HG03571 (cell line): Measurements from ENCODE around the gene MED16.
"Not testable (repeated sequence)": the region's sequence is repeated elsewhere in the genome, so short reads cannot be mapped to it uniquely, and the experiment has no call there.

Source experiments
- ATAC-seq: cut with Tn5 transposase; IDR thresholded peaks from one replicate; pipeline ENCODE4 v1.9.1; 2021; ENCODE audit not compliant: unreplicated experiment

MED16 gene

DNA sequence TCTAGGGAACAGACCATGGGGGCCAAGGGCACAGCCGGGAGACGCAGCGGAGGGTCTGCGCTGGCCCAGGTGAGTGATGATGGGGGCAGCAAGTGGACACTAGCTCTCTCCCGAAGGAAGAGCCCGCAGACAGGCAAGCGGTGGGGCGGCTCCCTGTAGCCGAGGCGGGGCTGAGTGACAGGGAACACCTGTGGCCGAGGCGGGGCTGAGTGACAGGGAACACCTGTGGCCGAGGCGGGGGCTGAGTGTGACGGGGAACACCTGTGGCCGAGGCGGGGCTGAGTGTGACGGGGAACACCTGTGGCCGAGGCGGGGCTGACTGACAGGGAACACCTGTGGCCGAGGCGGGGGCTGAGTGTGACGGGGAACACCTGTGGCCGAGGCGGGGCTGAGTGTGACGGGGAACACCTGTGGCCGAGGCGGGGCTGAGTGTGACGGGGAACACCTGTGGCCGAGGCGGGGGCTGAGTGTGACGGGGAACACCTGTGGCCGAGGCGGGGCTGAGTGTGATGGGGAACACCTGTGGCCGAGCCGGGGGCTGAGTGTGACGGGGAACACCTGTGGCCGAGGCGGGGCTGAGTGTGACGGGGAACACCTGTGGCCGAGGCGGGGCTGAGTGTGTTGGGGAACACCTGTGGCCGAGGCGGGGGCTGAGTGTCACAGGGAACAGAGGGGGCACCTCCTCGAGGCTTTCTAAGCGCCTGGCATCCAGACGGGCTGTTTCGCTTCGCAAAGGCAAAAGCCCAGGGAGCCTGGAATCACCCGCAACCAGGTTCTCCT, 1.4 kb downstream of the MED16 start:
- ATAC-seq: not testable (repeated sequence)

DNA sequence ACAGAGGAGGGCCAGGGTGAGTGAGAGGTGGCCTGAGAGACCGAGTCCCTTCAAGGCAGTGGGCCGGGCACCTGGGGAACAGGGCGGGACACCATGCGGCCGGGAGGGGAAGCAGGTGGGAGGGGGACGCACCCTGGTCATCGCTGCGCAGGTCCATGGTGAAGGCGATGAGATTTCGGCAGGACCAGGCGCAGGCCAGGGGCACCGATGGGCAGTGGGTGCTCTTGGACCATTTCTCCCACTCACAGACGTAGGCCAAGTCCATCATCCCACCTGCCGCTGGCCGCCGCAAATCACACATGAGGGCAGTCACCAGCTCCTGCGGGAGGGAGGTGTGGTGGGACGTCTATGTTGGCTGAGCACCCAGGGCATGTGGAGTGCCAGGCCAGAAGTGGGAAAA, 2.2 kb downstream of the MED16 start:
- no peak for ATAC-seq

DNA sequence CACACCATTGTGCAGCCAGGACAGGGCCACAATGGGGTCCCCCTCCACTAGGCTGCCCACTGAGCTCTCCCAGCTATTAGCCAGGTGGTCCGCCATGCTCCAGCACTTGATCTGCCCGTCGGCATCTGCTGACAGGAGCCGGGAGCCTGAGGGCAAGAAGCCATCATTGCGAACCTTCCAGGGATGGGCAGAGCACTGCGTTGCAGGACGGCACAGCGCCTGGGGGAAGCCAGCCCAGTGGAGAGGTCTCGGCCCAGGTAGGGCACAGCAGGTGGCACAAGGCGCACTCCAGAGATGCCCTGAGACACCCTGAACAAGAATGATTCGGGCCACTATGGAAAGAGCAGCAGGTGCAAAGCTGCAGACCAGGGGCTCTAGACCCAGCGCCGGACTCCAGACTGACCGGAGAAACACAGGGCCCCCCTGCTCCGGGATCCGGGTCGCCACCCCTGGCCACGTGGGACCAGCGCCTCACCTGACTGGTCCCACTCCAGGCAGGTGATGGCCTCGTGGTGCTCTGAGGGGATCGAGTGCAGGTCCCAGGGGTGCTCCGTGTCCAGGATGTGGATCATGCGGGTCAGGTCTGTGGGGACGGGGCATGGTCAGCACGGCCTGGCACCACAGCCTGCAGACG, 3.2 kb downstream of the MED16 start:
- ATAC-seq: no peak

DNA sequence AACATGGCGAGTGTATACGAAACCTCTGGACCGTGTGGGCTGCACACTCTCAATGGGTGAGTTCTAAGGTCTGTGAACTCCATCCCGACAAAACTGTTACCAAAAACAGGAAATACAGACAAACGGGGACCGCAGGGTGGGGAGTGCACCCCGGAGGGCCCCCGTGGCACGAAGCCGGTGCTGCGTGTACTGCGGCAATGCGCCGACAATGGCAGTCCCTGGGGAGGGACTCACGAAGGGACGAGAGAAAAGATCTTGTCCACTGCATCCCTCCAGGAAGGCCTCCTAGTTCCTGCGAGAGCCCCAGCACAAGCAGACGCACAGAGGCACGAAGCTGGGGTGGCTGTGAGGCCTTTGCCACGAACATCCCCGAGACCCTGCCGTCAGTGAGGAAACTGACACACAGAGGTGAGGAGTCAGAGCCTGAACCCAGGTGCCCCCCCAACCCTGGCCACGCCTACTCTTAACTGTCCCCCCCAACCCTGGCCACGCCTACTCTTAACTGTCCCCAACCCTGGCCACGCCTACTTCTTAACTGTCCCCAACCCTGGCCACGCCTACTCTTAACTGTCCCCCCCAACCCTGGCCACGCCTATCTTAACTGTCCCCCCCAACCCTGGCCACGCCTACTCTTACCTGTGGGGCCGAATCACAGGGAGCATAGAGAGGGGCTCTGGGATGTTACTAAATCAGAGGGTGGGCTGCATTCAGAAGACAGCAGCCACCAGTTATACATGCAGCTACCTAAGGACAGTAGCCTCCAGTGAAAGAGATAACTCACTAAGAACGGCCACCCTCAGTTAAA, 4.2 kb downstream of the MED16 start:
- ATAC-seq: no peak

DNA sequence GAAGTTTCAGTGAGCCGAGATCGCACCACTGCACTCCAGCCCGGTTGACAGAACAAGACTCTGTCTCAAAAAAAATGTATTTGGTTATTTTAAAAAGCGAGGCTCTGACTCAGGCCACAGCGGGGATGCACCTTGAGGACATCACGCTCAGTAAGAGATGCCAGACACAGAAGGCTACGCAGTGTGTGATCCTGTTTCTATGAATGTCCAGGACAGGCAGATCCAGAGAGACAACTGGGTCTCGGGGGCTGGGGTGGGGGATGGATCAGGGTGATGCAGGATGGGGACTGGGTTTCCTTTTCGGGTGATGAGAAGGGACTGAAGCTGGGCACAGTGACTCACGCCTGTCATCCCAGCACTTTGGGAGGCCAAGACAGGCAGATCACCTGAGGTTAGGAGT, 5.4 kb downstream of the MED16 start:
- ATAC-seq: no peak

DNA sequence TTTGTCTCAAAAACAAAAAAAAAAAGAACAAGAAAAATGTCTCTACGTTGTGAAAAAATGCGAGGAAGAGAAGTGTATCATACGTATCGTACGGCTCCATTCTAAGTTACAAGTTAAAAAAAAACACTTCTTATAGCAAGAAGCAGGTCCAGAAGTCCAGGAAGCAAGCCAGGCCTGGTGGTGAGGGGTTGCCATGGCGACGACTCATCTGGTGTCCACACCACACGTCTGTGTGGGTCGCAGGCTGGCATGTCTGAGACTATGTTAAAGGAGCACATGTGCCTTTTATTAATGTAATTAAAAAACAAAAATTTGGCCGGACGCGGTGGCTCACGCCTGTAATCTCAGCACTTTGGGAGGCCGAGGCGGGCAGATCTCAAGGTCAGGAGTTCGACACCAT, 5.9 kb downstream of the MED16 start:
- ATAC-seq: no peak

DNA sequence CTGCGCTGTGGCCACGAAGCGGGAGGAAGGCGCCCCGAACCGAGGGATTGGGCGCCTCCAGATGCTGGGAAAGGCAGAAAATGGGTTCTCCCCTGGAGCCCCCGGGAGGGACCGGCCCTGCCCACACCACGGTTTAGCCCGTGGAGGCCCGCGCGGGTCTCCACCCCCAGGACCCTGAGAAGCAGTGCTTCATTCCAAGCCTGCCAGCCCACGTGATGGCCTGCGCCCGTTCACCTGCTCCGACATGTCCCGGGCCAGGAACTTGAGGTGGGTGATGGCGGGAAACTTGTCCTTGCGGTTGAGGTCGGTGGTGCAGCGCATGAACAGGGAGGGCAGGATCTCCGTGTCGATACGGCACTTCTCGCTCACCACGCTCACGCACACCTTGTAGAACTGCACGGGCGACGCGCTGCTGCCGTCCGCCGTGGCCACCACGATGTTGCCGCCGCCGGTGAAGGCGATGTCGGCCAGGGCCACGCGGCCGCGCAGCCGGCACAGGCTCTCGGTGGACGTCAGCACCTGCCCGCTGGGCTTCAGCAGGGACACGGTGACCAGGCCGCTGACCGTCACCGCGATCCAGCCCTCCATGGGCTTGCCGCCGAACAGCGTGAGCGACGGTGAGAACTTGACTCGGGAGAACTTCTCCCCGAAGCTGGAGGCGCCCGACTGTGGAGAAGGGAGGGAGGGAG, 7.3 kb downstream of the MED16 start:
- no peak for ATAC-seq

DNA sequence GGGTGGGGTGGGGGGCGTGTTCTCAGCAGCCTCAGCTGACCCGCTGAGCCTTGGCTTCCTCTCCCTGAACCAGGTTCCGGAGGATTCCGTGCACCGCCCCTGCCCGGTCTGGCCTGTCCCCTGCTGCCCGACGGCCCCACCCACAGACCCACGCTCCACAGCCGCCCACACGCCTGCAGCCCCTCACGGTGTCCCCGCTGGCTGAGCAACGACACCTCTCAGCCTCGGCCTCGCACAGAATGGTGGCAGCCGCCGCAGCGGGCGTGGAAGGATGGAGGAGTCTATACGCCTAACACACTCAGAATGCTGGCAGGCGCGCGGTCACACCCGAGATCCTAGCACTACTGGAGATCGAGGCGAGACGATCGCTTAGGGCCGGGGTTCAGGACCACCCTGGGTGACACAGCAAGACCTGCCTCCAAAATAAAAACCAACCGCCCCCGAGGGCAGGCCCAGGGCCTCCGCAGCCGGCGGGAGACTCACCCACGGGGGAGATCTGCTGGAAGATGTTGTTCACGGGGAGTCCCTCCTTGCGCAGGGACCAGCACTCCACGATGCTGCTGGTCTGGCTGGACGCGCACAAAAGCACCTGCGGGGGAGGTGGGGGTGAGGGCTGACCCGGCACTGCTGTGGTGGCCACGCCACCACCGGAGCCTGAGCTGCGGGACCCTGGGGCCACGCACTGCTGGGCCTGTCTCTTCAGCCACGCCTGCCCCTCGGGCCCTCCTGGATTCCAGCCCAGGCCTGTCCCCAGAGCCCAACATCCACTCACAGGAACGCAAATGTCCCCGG, 8.4 kb downstream of the MED16 start:
- ATAC-seq: no peak

DNA sequence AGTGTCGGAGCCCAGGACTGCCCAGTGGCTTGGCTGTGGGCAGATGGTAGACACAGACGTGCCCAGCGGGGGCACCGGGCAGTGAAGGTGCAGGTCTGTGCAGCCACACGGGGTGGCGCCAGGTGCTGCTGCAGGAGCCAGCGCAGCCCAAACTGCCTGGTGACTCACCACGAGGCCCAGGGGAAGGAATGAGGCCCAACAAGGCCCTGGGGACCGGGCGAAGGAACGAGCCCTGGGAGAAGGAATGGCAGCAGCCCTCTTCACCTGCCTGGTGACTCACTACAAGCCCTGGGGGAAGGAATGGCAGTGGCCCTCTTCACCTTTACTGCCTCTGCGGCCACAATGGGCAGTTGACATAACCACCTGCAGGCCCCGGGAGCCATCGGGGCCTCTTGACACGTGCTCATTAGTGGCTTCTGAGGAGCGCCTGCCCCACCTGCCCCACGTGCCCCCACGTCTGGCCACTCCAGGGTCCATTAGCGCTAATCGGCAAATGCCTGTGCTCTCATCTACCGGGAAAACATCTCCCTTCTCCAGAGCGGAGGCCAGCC, 9.3 kb downstream of the MED16 start:
- no peak for ATAC-seq

DNA sequence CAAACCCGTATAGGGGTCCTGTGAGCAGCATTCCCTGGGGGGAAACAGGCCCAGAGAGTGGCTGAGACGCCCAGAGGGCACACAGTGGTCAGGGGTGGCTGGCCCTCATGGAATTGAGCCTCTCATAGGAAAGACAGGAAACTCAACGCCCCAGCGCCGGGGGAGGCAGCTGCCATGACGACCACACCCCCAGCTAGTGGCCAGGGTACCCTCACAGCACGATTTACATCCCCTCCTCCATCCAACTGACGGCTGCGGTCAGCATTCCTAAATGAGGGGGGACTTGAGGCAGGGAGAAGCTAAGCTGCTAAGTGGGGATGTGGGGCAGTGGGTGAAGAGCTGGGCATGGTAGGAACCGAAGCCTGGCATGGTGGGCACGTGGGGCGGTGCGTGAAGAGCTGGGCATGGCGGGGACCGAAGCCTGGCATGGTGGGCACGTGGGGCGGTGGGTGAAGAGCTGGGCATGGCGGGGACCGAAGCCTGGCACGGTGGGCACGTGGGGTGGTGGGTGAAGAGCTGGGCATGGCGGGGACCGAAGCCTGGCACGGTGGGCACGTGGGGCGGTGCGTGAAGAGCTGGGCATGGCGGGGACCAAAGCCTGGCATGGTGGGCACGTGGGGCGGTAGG, 10.0 kb downstream of the MED16 start:
- ATAC-seq: no peak

DNA sequence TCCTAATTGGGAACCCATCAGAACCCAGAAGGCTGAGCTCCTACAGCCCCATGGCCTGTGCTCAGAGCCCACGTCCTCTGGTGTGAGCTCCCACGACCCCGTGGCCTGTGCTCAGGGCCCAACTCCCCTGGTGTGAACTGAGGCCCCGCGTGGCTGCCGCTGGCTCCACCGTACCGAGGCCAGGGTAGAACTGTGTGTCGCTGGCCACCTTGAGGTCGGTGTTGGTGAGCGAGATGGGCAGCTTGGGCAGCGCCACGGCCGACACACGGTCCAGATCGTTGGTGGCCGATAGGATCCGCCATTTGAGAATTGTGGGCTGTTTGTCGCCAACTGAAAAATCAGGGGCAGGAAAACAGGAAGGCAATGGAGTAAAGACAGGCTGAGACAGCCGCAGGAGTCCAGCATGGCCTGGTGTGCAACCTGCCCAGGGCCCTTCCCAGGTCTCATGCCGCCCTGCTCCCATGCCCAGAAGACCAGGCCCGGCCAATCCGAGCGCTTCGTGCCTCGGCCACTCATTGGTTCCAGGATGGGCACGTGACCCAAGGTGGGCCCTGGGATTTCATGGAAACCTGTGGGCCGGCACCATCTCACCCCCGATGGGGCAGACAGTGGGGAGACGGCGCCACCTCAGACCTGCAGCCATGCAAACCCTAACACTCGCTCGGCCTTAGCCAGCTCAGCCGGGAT, 11.5 kb downstream of the MED16 start:
- no peak for ATAC-seq

DNA sequence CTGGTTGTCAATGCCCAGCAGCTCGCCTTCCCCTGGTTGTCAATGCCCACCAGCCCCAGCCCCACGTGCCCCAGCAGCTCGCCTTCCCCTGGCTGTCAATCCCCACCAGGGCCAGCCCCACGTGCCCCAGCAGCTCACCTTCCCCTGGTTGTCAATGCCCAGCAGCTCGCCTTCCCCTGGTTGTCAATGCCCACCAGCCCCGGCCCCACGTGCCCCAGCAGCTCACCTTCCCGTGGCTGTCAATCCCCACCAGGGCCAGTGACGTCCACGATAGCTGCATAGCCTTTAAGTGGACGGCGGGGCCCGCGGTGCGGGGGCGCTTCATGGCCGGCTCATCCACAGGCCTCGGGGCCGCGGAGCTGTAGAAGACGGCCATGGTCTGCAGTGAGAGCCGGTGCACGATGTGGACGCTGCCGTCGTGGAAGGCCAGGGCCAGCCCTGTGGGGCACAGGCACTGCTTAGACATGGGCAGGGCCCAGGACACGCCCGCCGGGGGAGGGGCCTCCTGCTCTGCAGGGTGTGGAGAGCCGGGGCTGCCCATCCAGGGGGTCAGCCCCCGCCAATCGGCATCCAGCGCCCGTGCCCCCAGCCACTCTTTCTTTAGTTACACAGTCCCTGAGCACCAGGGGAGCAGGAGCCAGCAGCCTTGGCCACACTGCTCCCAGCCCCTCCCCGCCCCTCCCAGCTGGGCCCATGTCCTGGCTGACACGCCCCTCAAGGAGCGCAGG, 13.1 kb downstream of the MED16 start:
- ATAC-seq: no peak

DNA sequence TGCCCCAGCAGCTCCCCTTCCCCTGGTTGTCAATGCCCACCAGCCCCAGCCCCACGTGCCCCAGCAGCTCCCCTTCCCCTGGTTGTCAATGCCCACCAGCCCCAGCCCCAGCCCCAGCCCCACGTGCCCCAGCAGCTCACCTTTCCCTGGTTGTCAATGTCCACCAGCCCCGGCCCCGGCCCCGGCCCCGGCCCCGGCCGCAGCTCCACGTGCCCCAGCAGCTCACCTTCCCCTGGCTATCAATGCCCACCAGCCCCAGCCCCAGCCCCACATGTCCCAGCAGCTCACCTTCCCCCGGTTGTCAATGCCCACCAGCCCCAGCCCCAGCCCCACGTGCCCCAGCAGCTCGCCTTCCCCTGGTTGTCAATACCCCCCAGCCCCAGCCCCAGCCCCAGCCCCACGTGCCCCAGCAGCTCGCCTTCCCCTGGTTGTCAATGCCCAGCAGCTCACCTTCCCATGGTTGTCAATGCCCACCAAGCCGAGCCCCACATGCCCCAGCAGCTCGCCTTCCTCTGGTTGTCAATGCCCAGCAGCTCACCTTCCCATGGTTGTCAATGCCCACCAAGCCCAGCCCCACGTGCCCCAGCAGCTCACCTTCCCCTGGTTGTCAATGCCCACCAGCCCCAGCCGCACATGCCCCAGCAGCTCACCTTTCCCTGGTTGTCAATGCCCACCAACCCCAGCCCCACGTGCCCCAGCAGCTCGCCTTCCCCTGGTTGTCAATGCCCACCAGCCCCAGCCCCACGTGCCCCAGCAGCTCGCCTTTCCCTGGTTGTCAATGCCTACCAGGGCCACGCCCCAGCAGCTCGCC, 14.0 kb downstream of the MED16 start:
- ATAC-seq: not testable (repeated sequence)

DNA sequence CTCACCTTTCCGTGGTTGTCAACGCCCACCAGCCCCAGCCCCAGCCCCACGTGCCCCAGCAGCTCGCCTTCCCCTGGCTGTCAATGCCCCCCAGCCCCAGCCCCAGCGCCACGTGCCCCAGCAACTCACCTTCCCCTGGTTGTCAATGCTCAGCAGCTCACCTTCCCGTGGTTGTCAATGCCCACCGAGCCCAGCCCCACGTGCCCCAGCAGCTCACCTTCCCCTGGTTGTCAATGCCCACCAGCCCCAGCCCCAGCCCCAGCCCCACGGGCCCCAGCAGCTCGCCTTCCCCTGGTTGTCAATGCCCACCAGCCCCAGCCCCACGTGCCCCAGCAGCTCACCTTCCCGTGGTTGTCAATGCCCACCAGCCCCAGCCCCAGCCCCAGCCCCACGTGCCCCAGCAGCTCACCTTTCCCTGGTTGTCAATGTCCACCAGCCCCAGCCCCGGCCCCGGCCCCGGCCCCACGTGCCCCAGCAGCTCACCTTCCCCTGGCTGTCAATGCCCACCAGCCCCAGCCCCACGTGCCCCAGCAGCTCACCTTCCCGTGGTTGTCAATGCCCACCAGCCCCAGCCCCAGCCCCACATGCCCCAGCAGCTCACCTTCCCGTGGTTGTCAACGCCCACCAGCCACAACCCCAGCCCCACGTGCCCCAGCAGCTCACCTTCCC, 14.9 kb downstream of the MED16 start:
- ATAC-seq: not testable (repeated sequence)

DNA sequence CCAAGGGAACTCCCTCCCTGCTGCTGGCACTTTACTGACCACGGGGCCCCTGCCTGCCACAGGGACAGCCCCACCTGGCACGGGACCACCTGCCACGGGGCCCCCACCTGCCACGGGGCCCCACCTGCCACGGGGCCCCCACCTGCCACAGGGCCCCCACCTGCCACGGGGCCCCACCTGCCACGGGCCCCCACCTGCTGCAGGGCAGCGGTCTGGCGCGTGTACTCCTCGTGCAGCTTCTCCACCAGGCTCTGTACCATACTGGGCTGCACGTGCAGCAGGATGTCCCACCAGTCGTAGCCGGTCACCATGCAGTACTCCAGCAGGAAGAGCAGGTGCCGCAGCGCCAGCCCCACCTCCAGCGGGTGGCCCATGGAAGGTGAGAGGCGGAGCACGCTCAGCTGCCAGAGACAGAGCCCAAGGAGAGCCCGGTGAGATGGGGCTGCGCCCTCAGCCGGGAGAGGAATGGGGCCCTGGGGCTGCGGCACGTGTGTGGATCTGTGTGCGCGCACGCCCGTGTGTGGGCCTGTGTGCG, 16.1 kb downstream of the MED16 start:
- ATAC-seq: no peak

DNA sequence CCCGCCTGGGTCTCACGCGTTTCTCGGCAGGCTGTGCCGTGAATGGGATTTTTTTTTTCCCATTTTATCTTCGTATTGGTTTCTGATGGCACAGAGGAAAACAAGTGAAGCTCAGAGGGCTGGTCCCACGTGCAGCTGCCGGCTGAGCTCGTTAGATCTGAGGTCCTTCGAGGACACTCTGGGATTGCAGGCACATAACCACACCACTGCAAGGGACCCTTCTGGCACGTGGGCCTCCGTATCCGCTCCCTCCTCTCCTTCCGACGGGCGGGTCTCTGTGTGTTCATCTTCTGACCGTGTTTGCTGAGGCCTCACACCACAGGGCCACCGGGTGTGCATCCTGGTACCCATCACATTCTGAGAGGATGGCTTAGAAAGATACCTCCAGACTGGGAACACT, 16.9 kb downstream of the MED16 start:
- ATAC-seq: no peak
